Measurements from ENCODE around the gene DDX56.

GRCh38 chr7:44567884-44568283 is 5.8 kb downstream of the DDX56 start:
- TF ChIP-seq CTCF (IDR thresholded peaks at IDR 0.05) (no peak), POLR2A (IDR thresholded peaks at IDR 0.05) (no peak)
